Central memory CD4-positive, alpha-beta T cell (primary cell): ENCODE data around the gene C12orf42.

Source experiments
- DNase-seq: peaks from one replicate; pipeline ENCODE4 v3.0.0; 2022

Gene C12orf42

GRCh38 chr12:103331643-103332042, 164.1 kb downstream of the C12orf42 start:
- DNase-seq = no peak

- no peak for DNase-seq
These were observed 165.1 kb downstream of the C12orf42 start for GRCh38 chr12:103330672-103331071.

- DNase-seq = no peak
These were observed 168.1 kb downstream of the C12orf42 start for GRCh38 chr12:103327676-103328075.

- DNase-seq = no peak
These were observed 169.6 kb downstream of the C12orf42 start for GRCh38 chr12:103326190-103326589.

GRCh38 chr12:103318566-103318965, 177.2 kb downstream of the C12orf42 start:
- no peak for DNase-seq

- DNase-seq = no peak
These were observed 178.5 kb downstream of the C12orf42 start for GRCh38 chr12:103317220-103317619.

GRCh38 chr12:103314786-103315185, 181.0 kb downstream of the C12orf42 start:
- DNase-seq = no peak

- no peak for DNase-seq
These were observed 181.9 kb downstream of the C12orf42 start for GRCh38 chr12:103313894-103314293.

GRCh38 chr12:103312742-103313354, 182.9 kb downstream of the C12orf42 start:
- no peak for DNase-seq

GRCh38 chr12:103310546-103311270, 185.1 kb downstream of the C12orf42 start:
- DNase-seq = no peak

GRCh38 chr12:103308396-103308795, 187.4 kb downstream of the C12orf42 start:
- DNase-seq = no peak

- no peak for DNase-seq
These were observed 192.3 kb downstream of the C12orf42 start for GRCh38 chr12:103303484-103303883.

- DNase-seq = no peak
These were observed 193.9 kb downstream of the C12orf42 start for GRCh38 chr12:103301642-103302591.

GRCh38 chr12:103288016-103288415, 207.8 kb downstream of the C12orf42 start:
- DNase-seq = no peak

- no peak for DNase-seq
These were observed 213.6 kb downstream of the C12orf42 start for GRCh38 chr12:103282124-103282523.

GRCh38 chr12:103279444-103279843, 216.3 kb downstream of the C12orf42 start:
- no peak for DNase-seq

GRCh38 chr12:103278329-103278728, 217.4 kb downstream of the C12orf42 start:
- no peak for DNase-seq

- no peak for DNase-seq
These were observed 222.1 kb downstream of the C12orf42 start for GRCh38 chr12:103273645-103274044.

GRCh38 chr12:103272949-103273348, 222.8 kb downstream of the C12orf42 start:
- no peak for DNase-seq

- no peak for DNase-seq
These were observed 225.8 kb downstream of the C12orf42 start for GRCh38 chr12:103269946-103270345.

- DNase-seq = peak; percentile 26
These were observed 226.8 kb downstream of the C12orf42 start for GRCh38 chr12:103268831-103269514.

- no peak for DNase-seq
These were observed 238.0 kb downstream of the C12orf42 start for GRCh38 chr12:103257763-103258162.
